ENCODE data around the gene GNPTAB.
"Not testable (repeated sequence)": the region's sequence is repeated elsewhere in the genome, so short reads cannot be mapped to it uniquely, and the experiment has no call there.

Gene GNPTAB

DNA sequence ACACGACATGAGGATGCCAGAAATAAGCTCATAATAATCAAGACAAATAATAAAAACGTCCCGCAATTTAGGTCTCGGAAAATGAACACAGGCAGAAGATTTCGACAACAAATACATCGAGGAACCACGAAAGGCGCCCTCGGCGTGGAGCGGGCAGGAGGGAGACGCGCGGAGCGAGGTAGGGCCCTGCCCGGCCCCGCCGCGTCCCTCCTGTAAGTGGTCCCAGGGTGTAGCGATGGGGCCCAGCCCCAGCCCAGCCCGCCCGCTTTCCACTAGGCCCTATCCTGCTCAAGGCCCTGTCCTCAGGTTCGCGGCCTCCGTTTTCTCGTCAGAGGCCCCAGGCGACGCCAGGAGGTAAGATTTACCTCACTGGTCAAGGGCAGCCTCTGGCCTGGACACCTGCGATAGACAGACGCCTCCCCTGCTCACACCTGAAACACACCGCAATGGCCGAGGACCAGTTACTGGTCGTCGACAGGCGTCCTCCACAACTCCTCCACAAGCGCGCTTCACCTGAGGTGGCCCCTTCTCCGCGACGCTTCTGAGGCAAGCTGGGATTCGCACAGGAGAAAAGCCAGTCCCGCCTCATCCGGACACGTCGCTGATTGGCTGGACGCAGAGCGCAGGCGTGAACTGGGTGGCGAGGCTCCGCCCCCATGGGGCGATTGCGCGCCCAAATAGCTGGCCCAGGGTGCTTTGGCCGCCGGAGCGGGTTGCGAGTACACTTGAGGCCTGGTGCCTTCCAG is 91.7 kb downstream of the GNPTAB start, which contains the start of gene SYCP3:
Gene SYCP3 (minus strand): TSS at position 543 of the 746 bp plus-strand sequence. CDS start 1,527 bp downstream, outside the sequence.
- DNase-seq (ENCODE audit: low read depth) = no peak
- H3K4me3 ChIP-seq (ENCODE audit: control insufficient read depth, low read depth, low read length) = no peak within 1 kb of the TSS
- TF ChIP-seq, protein P1, sequence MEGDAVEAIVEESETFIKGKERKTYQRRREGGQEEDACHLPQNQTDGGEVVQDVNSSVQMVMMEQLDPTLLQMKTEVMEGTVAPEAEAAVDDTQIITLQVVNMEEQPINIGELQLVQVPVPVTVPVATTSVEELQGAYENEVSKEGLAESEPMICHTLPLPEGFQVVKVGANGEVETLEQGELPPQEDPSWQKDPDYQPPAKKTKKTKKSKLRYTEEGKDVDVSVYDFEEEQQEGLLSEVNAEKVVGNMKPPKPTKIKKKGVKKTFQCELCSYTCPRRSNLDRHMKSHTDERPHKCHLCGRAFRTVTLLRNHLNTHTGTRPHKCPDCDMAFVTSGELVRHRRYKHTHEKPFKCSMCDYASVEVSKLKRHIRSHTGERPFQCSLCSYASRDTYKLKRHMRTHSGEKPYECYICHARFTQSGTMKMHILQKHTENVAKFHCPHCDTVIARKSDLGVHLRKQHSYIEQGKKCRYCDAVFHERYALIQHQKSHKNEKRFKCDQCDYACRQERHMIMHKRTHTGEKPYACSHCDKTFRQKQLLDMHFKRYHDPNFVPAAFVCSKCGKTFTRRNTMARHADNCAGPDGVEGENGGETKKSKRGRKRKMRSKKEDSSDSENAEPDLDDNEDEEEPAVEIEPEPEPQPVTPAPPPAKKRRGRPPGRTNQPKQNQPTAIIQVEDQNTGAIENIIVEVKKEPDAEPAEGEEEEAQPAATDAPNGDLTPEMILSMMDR (IDR thresholded peaks at IDR 0.05; ENCODE audit: control insufficient read depth, insufficient read depth, low read depth, low read length, missing control alignments) = no peak

DNA sequence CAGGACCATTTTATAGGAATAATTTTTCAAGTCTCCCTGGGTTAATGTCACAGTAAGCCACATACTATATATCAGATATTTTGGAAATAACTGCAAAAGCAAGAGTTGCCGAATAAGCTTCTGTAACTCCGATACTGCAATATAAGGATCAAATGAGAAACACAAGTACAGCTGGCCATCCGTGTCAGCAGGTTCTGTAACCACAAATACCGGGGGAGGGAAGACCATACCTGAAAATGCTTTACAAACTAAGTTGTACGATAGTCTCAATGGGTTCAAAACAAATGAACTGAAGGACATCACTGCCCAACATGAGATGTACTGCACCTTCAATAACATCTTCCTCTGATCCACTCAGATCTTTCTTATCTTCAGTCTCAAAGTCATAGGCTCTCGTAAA is 93.3 kb downstream of the GNPTAB start:
- no peak for DNase-seq (ENCODE audit: low read depth)
- no peak overlapping the region for H3K4me3 ChIP-seq (ENCODE audit: control insufficient read depth, low read depth, low read length)
- TF ChIP-seq, protein P1 (IDR thresholded peaks at IDR 0.05; ENCODE audit: control insufficient read depth, insufficient read depth, low read depth, low read length, missing control alignments) = no peak

DNA sequence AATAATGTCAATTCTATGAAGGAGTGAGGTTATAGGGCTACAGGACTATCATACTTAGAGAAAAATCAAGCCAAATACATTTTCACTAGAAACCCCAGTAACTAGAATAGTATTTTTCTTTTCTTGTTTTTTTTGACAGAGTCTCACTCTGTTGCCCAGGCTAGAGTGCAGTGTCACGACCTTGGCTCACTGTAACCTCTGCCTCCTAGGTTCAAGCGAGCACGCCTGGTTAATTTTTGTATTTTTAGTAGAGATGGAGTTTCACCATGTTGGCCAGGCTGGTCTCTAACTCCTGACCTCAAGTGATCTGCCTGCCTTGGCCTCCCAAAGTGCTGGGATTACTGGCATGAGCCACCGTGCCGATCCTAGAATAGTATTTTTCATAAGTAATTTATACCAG is 96.3 kb downstream of the GNPTAB start:
- DNase-seq (ENCODE audit: low read depth); H3K4me3 ChIP-seq (ENCODE audit: control insufficient read depth, low read depth, low read length): not testable (repeated sequence)

DNA sequence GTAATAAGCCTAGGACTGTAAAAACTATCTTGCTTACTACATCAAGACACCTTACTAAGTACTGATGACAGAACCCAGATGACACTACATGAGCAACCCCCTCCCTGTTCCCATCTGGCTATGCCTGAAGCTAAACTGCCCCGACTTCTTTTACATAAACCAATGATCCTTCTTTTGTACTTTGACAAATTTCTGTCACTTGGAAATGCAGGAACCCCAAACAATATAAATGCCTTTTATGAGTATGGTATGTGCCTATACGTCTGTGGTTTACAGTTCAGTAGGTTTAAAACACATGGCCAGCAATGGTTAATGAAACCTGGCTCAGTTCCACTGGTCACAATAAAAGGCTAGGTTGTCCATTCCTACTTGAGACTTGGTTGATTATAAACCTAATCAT is 97.6 kb downstream of the GNPTAB start:
- H3K4me3 ChIP-seq (ENCODE audit: control insufficient read depth, low read depth, low read length) = no peak overlapping the region
- TF ChIP-seq, protein P1 (IDR thresholded peaks at IDR 0.05; ENCODE audit: control insufficient read depth, insufficient read depth, low read depth, low read length, missing control alignments) = no peak
- DNase-seq (ENCODE audit: low read depth) = no peak

DNA sequence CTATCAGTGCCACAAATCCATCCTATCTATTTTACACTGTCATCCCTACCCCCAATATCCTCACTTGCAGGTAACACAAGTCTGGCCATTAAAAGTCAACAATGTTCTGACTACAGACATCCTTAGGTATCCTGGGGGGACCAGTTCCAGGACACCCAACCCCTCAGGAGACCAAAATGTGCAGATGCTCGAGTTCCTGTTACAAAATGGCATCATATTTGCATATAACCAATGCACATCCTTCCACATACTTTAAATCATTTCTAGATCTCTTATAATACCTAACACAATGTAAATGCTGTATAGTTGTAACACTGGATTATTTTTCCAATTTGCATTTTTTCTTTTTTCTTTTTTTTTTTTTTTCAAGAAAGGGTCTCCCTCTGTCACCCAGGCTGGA is 98.4 kb downstream of the GNPTAB start:
- H3K4me3 ChIP-seq (ENCODE audit: control insufficient read depth, low read depth, low read length) = no peak overlapping the region
- TF ChIP-seq, protein P1 (IDR thresholded peaks at IDR 0.05; ENCODE audit: control insufficient read depth, insufficient read depth, low read depth, low read length, missing control alignments) = no peak
- no peak for DNase-seq (ENCODE audit: low read depth)

DNA sequence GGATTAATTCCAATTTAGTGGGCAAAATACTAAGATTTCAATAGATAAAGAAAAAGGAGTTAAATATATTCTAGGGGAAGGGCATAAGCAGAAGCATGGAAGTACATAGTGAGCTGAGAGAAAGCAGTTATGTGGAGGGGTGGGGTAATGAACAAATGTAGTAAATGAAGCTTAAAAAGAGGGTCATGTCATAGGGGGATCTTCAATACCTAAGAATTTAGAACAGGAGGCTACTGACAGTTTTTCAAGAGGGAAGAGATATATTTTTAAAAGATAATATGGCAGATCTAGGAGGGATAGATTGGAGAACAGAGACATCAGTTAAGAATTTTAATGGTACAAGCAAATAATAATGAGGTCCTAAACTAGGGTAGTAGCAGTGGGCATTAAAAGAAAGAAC is 100.9 kb downstream of the GNPTAB start:
- TF ChIP-seq, protein P1 (IDR thresholded peaks at IDR 0.05; ENCODE audit: control insufficient read depth, insufficient read depth, low read depth, low read length, missing control alignments) = no peak

DNA sequence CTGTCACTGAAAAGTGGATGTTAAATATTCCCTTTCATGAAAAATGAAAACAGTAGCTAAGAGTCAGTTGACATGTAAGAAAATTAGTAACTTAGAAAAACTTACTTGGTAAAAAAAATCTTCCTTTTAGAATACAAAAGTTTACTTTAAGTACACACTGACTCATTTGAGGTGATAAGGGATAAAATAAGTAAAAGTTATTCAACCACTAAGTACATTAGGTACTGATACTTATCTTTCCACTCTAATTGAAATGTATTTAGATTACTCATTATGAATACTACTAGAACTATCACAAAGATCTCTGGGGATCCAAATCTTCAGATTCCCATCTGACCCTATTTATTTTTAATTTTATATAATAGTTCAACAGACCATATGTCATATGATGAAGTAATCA is 103.7 kb downstream of the GNPTAB start:
- no peak overlapping the region for H3K4me3 ChIP-seq (ENCODE audit: control insufficient read depth, low read depth, low read length)
- TF ChIP-seq, protein P1 (IDR thresholded peaks at IDR 0.05; ENCODE audit: control insufficient read depth, insufficient read depth, low read depth, low read length, missing control alignments) = no peak
- DNase-seq (ENCODE audit: low read depth) = no peak

More for the DNA sequence above, 100.9 kb downstream of the GNPTAB start:
- no peak overlapping the region for H3K4me3 ChIP-seq (ENCODE audit: control insufficient read depth, low read depth, low read length)
- DNase-seq (ENCODE audit: low read depth) = no peak
